Breast epithelium (tissue), 4 donors: ENCODE results near the gene KCNJ9. TPM values are rescaled to one million over a fixed set of nuclear protein-coding genes. Genes with fewer than 3 reads are reported as not detected.

ENCODE experiments used
- DNase-seq, 2 donors: peaks; one replicate each; pipeline ENCODE4 v3.0.0-alpha.2; 2019; ENCODE audit warnings: low spot score in 2 of 2
- H3K27ac ChIP-seq, 2 donors: fragments of 200-600 bp; sonication (generic) in 1 of 2; one replicate each; pipeline ENCODE4 v1.5.1; 2016 to 2019; ENCODE audit warnings: mild to moderate bottlenecking in 1 of 2
- H3K27me3 ChIP-seq, 2 donors: fragments of 200-600 bp; sonication (generic) in 1 of 2; one replicate each; pipeline versions ENCODE4 v1.5.1 to v1.6.0; 2017 to 2019; ENCODE audit warnings: control low read depth in 1 of 2, mild to moderate bottlenecking in 1 of 2
- H3K36me3 ChIP-seq: fragments of 200-600 bp; one replicate; pipeline ENCODE4 v1.5.1; 2019
- H3K4me1 ChIP-seq, 2 donors: fragments of 200-600 bp; sonication (generic); one replicate each; pipeline ENCODE4 v1.5.1; 2016 to 2019; ENCODE audit warnings: control low read depth in 1 of 2
- H3K4me3 ChIP-seq, 3 donors: fragments of 200-600 bp; sonication (generic); 1 replicate in 2 of 3; 2 replicates in 1 of 3; pipeline ENCODE4 v1.5.1; 2016 to 2019; ENCODE audit warnings: mild to moderate bottlenecking in 3 of 3, moderate library complexity in 2 of 3
- H3K9me3 ChIP-seq, 2 donors: fragments of 200-600 bp; sonication (generic) in 1 of 2; one replicate each; pipeline ENCODE4 v1.5.1; 2016 to 2019; ENCODE audit warnings: control low read depth in 1 of 2
- CTCF ChIP-seq, 3 donors: fragments of 450-650 bp; IDR thresholded peaks; one replicate each; pipeline ENCODE4 v1.5.1; 2016 to 2017; ENCODE audit warnings: antibody characterized with exemption in 3 of 3, mild to moderate bottlenecking in 3 of 3, moderate library complexity in 3 of 3
- POLR2A ChIP-seq: fragments of 450-650 bp; IDR thresholded peaks from one replicate; pipeline ENCODE4 v1.6.1; 2016; ENCODE audit warnings: antibody characterized with exemption, mild to moderate bottlenecking, moderate library complexity
- POLR2AphosphoS5 ChIP-seq, 3 donors: sonication (generic); formaldehyde crosslinking; IDR thresholded peaks; one replicate each; pipeline ENCODE4 v1.6.1; 2017; ENCODE audit warnings: antibody characterized with exemption in 3 of 3
- intact Hi-C: fragments of 100-400 bp; cut with DNase I; formaldehyde crosslinking; loops from one replicate; pipeline ENCODE4 v1.15.1; 2023; ENCODE audit warnings: low total_unique reads
- total RNA-seq, 3 donors: library from RNA; depleted of rRNA; stranded (reverse); fragments of >200 nt; gene quantifications; one replicate each; pipeline ENCODE4 v1.1.0, GENCODE V29; 2016

KCNJ9 gene
- total RNA-seq, 3 donors from 2014 or later, result not detected

DNA sequence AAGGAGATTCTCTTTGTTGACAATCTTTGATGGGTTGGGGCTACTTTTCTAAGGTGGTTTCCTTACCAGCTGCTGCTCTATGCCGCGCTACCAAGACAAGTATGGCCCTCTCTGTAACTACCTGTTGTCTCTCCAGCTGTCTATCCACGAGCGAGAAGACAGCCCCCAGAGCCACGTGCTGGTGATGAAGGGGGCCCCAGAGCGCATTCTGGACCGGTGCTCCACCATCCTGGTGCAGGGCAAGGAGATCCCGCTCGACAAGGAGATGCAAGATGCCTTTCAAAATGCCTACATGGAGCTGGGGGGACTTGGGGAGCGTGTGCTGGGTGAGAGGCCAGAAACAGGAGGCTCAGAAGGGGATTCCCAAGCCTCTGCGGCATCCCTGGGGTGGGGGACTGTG is 48.6 kb downstream of the KCNJ9 start:
- Histone ChIP-seq H3K27me3 (no peaks in the 10 kb centered on the region), H3K4me3 (no peak overlapping the region), H3K36me3 (no peaks in the 10 kb centered on the region), H3K4me1 (no peaks in the 10 kb centered on the region), H3K27ac (no peak overlapping the region), H3K9me3 (no peaks in the 10 kb centered on the region)
- TF ChIP-seq POLR2A (no peak), POLR2AphosphoS5 (IDR thresholded peaks at IDR 0.05) (no peak), CTCF (IDR thresholded peaks at IDR 0.05) (no peak)
- DNase-seq, result no peak
- intact Hi-C loops, result no loop called here

GRCh38 chr1:160130486-160130885 is 49.1 kb downstream of the KCNJ9 start:
- no peak for TF ChIP-seq CTCF (IDR thresholded peaks at IDR 0.05)
- TF ChIP-seq POLR2AphosphoS5 (IDR thresholded peaks at IDR 0.05), result no peak
- TF ChIP-seq POLR2A, result no peak
- Histone ChIP-seq H3K4me3 (no peak overlapping the region), H3K4me1 (no peaks in the 10 kb centered on the region), H3K36me3 (no peaks in the 10 kb centered on the region), H3K27me3 (no peaks in the 10 kb centered on the region), H3K9me3 (no peaks in the 10 kb centered on the region), H3K27ac (no peak overlapping the region)
- no peak for DNase-seq
- intact Hi-C loops, result no loop called here

- no peaks in the 10 kb centered on the region for H3K9me3 ChIP-seq
- intact Hi-C loops, result no loop called here
- no peak overlapping the region for H3K4me3 ChIP-seq
- H3K27ac ChIP-seq, result no peak overlapping the region
- no peaks in the 10 kb centered on the region for H3K27me3 ChIP-seq
- no peak for DNase-seq
- TF ChIP-seq POLR2AphosphoS5 (IDR thresholded peaks at IDR 0.05) (no peak), POLR2A (no peak), CTCF (IDR thresholded peaks at IDR 0.05) (no peak)
- no peaks in the 10 kb centered on the region for H3K36me3 ChIP-seq
- H3K4me1 ChIP-seq, result no peaks in the 10 kb centered on the region
These were observed 49.6 kb downstream of the KCNJ9 start for GRCh38 chr1:160130939-160131338.

DNA sequence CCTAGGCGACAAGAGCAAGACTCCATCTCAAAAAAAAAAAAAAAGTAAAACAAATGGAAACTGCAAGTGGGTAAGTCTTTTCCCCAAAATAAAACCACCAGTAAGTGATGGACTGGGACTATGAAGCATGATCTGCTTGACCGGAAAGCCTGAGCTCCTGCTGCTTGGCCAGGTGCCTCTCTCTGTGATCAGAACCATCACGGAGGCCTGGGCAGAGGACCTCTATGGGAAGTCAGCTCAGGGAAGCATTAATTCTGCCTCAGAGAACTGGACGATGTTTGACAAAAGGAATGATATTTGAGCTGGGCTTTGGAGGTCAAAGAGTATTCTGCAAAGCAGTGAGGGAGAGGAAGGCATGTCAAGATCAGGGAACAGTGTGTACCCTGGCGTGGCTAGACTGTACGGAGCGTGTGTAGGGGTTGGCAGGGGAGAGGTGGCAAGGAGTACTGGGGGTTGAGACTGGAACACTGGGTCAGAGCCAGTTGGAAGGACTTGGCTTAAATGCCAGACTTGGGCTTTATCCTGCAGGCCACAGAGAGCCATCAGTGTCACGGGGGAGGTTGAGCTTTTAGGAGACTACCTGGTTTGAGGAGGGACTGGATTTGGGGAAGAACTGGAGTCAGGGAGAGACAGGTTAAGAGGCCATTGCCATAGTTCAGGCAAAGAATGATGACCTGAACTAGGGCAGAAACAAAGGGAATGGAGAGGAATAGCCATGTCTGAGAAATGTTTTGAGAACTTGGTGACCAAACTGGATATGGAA is 50.6 kb downstream of the KCNJ9 start:
- TF ChIP-seq POLR2A (no peak), POLR2AphosphoS5 (IDR thresholded peaks at IDR 0.05) (no peak), CTCF (IDR thresholded peaks at IDR 0.05) (no peak)
- H3K4me1 ChIP-seq, result no peaks in the 10 kb centered on the region

GRCh38 chr1:160133990-160134770 is 52.8 kb downstream of the KCNJ9 start:
- intact Hi-C loops, result no loop called here
- H3K27me3 ChIP-seq, result no peaks in the 10 kb centered on the region
- DNase-seq, result no peak
- TF ChIP-seq POLR2AphosphoS5 (IDR thresholded peaks at IDR 0.05) (no peak), CTCF (IDR thresholded peaks at IDR 0.05) (no peak), POLR2A (no peak)
- no peak overlapping the region for H3K4me3 ChIP-seq
- no peaks in the 10 kb centered on the region for H3K36me3 ChIP-seq
- H3K4me1 ChIP-seq, result no peaks in the 10 kb centered on the region
- no peaks in the 10 kb centered on the region for H3K9me3 ChIP-seq
- no peak overlapping the region for H3K27ac ChIP-seq

More for the DNA sequence above, 50.6 kb downstream of the KCNJ9 start:
- H3K4me3 ChIP-seq, result no peak overlapping the region
- intact Hi-C loops, result no loop called here
- no peak for DNase-seq
- H3K9me3 ChIP-seq, result no peaks in the 10 kb centered on the region
- H3K27ac ChIP-seq, result no peak overlapping the region
- no peaks in the 10 kb centered on the region for H3K27me3 ChIP-seq
- H3K36me3 ChIP-seq, result no peaks in the 10 kb centered on the region
